HEK293T (cell line): ENCODE results near the gene BDKRB1.

Source experiments
- ARNT ChIP-seq: fragments of 450-650 bp; IDR thresholded peaks from 2 replicates; pipeline ENCODE4 v1.6.1; 2017; ENCODE audit warnings: mild to moderate bottlenecking
- BHLHE40 ChIP-seq: fragments of 450-650 bp; IDR thresholded peaks from 2 replicates; pipeline ENCODE4 v1.6.1; 2016; ENCODE audit warnings: mild to moderate bottlenecking, moderate library complexity, borderline replicate concordance
- CTBP1 ChIP-seq: fragments of 450-650 bp; IDR thresholded peaks from 2 replicates; pipeline ENCODE4 v1.6.1; 2016; ENCODE audit warnings: borderline replicate concordance
- FOXA1 ChIP-seq: fragments of 450-650 bp; IDR thresholded peaks from 2 replicates; pipeline ENCODE4 v1.6.1; 2016; ENCODE audit warnings: mild to moderate bottlenecking
- FOXK2 ChIP-seq: fragments of 450-650 bp; IDR thresholded peaks from 2 replicates; pipeline ENCODE4 v1.6.1; 2016; ENCODE audit warnings: mild to moderate bottlenecking
- FOXM1 ChIP-seq: fragments of 450-650 bp; IDR thresholded peaks from 2 replicates; pipeline ENCODE4 v1.6.1; 2017; ENCODE audit warnings: mild to moderate bottlenecking, borderline replicate concordance
- NFRKB ChIP-seq: fragments of 450-650 bp; IDR thresholded peaks from 2 replicates; pipeline ENCODE4 v1.6.1; 2016; ENCODE audit warnings: mild to moderate bottlenecking, moderate library complexity
- SP1 ChIP-seq: fragments of 450-650 bp; IDR thresholded peaks from 2 replicates; pipeline ENCODE4 v1.6.1; 2017
- SUZ12 ChIP-seq: fragments of 450-650 bp; IDR thresholded peaks from 2 replicates; pipeline ENCODE4 v1.6.1; 2016; ENCODE audit warnings: mild to moderate bottlenecking
- ZNF384 ChIP-seq: fragments of 450-650 bp; IDR thresholded peaks from 2 replicates; pipeline ENCODE4 v1.6.1; 2016

GRCh38 chr14:96238676-96239265, 17.2 kb upstream of the BDKRB1 start:
- TF ChIP-seq BHLHE40 (no peak), SUZ12 (no peak), FOXA1 (no peak), NFRKB (no peak), FOXM1 (no peak), CTBP1 (no peak), ZNF384 (no peak), FOXK2 (no peak), SP1 (no peak), ARNT (no peak)
